IMR-90 (cell line): ENCODE measurements around the gene CEP162. TPM values are rescaled to one million over a fixed set of nuclear protein-coding genes. Genes with fewer than 3 reads are reported as not detected.

Source experiments
- ATAC-seq: fragments of 200-7000 bp; cut with Tn5 transposase; 2 replicates; pipeline ENCODE4 v1.9.1; 2020; ENCODE audit warnings: low read depth, mild to moderate bottlenecking, moderate library complexity
- BruUV-seq: library from RNA; stranded (reverse); fragments of 400-500 nt; replicated peaks from 2 replicates; lab custom pipeline; 2021; lab: Mats Ljungman, UMichigan
- CTCF ChIA-PET: fragments of 300-600 bp; formaldehyde crosslinking; extraction: SDS; loops from one replicate; lab custom pipeline; 2021; ENCODE audit warnings: antibody characterized with exemption; lab: Yijun Ruan, JAX
- POLR2A ChIA-PET: fragments of 300-600 bp; sonication (Branson Sonifier 250); formaldehyde crosslinking; loops from one replicate; lab custom pipeline; 2022; ENCODE audit warnings: antibody characterized with exemption; ENCODE audit not compliant: unreplicated experiment; lab: Charles Lee
- DNase-seq: peaks from one replicate; pipeline ENCODE4 v3.0.0; 2013
- H2AFZ ChIP-seq: replicated peaks from 2 replicates; pipeline ENCODE3; 2013; ENCODE audit warnings: low read length, mild to moderate bottlenecking; ENCODE audit not compliant: poor library complexity
- H2AK5ac ChIP-seq: 2 replicates; pipeline ENCODE4 v1.6.1; 2013; ENCODE audit warnings: low read depth, low read length, inconsistent platforms
- H2AK9ac ChIP-seq: replicated peaks from 2 replicates; pipeline ENCODE3; 2013; ENCODE audit warnings: mild to moderate bottlenecking, low read depth, low read length, moderate library complexity; ENCODE audit not compliant: poor library complexity
- H2BK120ac ChIP-seq: 2 replicates; pipeline ENCODE4 v1.6.1; 2013; ENCODE audit warnings: low read depth, low read length, inconsistent platforms
- H2BK15ac ChIP-seq: 3 replicates; pipeline ENCODE4 v1.6.1; 2013; ENCODE audit warnings: low read depth, low read length, inconsistent platforms
- H2BK20ac ChIP-seq: 2 replicates; pipeline ENCODE4 v1.6.1; 2013; ENCODE audit warnings: low read depth, mild to moderate bottlenecking, inconsistent platforms, low read length, moderate library complexity
- H2BK5ac ChIP-seq: 2 replicates; pipeline ENCODE4 v1.6.1; 2013; ENCODE audit warnings: mild to moderate bottlenecking, low read depth, low read length, inconsistent platforms; ENCODE audit not compliant: poor library complexity, severe bottlenecking
- H3K14ac ChIP-seq: replicated peaks from 2 replicates; pipeline ENCODE4 v1.6.1; 2013; ENCODE audit warnings: low read depth, low read length, inconsistent platforms
- H3K18ac ChIP-seq: 2 replicates; pipeline ENCODE4 v1.6.1; 2013; ENCODE audit warnings: low read depth, low read length, control low read depth
- H3K23ac ChIP-seq: 2 replicates; pipeline ENCODE4 v1.6.1; 2013; ENCODE audit warnings: low read depth, low read length, inconsistent platforms
- H3K27ac ChIP-seq: 2 replicates; pipeline ENCODE4 v1.5.1; 2013; ENCODE audit warnings: mild to moderate bottlenecking, control low read depth, low read length; ENCODE audit not compliant: insufficient read depth
- H3K27me3 ChIP-seq: 2 replicates; pipeline ENCODE4 v1.6.1; 2013; ENCODE audit warnings: low read length; ENCODE audit not compliant: control insufficient read depth, insufficient read depth
- H3K36me3 ChIP-seq: 2 replicates; pipeline ENCODE4 v1.6.1; 2013; ENCODE audit warnings: low read length, mixed read lengths; ENCODE audit not compliant: control insufficient read depth, insufficient read depth
- H3K4ac ChIP-seq: 2 replicates; pipeline ENCODE4 v1.6.1; 2013; ENCODE audit warnings: low read depth, low read length, inconsistent platforms
- H3K4me1 ChIP-seq: 2 replicates; pipeline ENCODE4 v1.6.1; 2013; ENCODE audit warnings: low read length, mixed read lengths; ENCODE audit not compliant: control insufficient read depth, insufficient read depth
- H3K4me2 ChIP-seq: 2 replicates; pipeline ENCODE4 v1.6.1; 2013; ENCODE audit warnings: low read depth, mild to moderate bottlenecking, control low read depth, low read length, moderate library complexity
- H3K4me3 ChIP-seq: 2 replicates; pipeline ENCODE4 v1.5.1; 2013; ENCODE audit warnings: low read depth, mild to moderate bottlenecking, control low read depth, low read length, moderate library complexity; ENCODE audit not compliant: insufficient read depth
- H3K56ac ChIP-seq: 2 replicates; pipeline ENCODE4 v1.6.1; 2013; ENCODE audit warnings: low read length, inconsistent platforms; ENCODE audit not compliant: insufficient read depth; ENCODE audit errors: extremely low read depth
- H3K79me1 ChIP-seq, 2 experiments: 2 replicates each; pipeline ENCODE4 v1.6.1; 2013; ENCODE audit warnings: low read length in 2 of 2, inconsistent platforms in 1 of 2, low read depth in 1 of 2
- H3K9ac ChIP-seq: 2 replicates; pipeline ENCODE4 v1.6.1; 2013; ENCODE audit warnings: low read depth, low read length, control low read depth
- H3K9me1 ChIP-seq: 2 replicates; pipeline ENCODE4 v1.6.1; 2013; ENCODE audit warnings: low read length, inconsistent platforms; ENCODE audit not compliant: insufficient read depth
- H3K9me3 ChIP-seq: 2 replicates; pipeline ENCODE4 v1.6.1; 2013; ENCODE audit warnings: low read length; ENCODE audit not compliant: control insufficient read depth, insufficient read depth
- H4K20me1 ChIP-seq: 2 replicates; pipeline ENCODE4 v1.6.1; 2013; ENCODE audit warnings: low read length, inconsistent platforms; ENCODE audit not compliant: insufficient read depth
- H4K5ac ChIP-seq: 2 replicates; pipeline ENCODE4 v1.6.1; 2013; ENCODE audit warnings: mild to moderate bottlenecking, low read depth, low read length, control low read depth
- H4K8ac ChIP-seq, 2 experiments: 2 replicates each; pipeline ENCODE4 v1.6.1; 2013; ENCODE audit warnings: low read depth in 2 of 2, low read length in 2 of 2, control low read depth in 1 of 2, inconsistent platforms in 1 of 2
- H4K91ac ChIP-seq: 2 replicates; pipeline ENCODE4 v1.6.1; 2013; ENCODE audit warnings: low read depth, low read length, inconsistent platforms; ENCODE audit not compliant: insufficient read depth
- CHD1 ChIP-seq: IDR thresholded peaks from 2 replicates; pipeline ENCODE4 v1.6.1; 2012; ENCODE audit warnings: low read depth, low read length, improper control_type of control experiment
- FOS ChIP-seq: fragments of 150-350 bp; IDR thresholded peaks from 2 replicates; pipeline ENCODE4 v1.6.1; 2016; ENCODE audit warnings: low read depth, low read length
- MXI1 ChIP-seq: IDR thresholded peaks from 2 replicates; pipeline ENCODE4 v1.6.1; 2012; ENCODE audit warnings: low read depth, mild to moderate bottlenecking, low read length, moderate library complexity, borderline replicate concordance
- NFE2L2 ChIP-seq: fragments of 150-350 bp; IDR thresholded peaks from 2 replicates; pipeline ENCODE4 v1.6.1; 2016; ENCODE audit warnings: low read depth, mild to moderate bottlenecking, low read length
- POLR2A ChIP-seq: IDR thresholded peaks from 2 replicates; pipeline ENCODE4 v1.6.1; 2012; ENCODE audit warnings: mild to moderate bottlenecking, low read depth, low read length
- RAD21 ChIP-seq: IDR thresholded peaks from 2 replicates; pipeline ENCODE4 v1.6.1; 2012; ENCODE audit warnings: low read length, improper control_type of control experiment
- SMC3 ChIP-seq: fragments of 150-350 bp; IDR thresholded peaks from 2 replicates; pipeline ENCODE4 v1.6.1; 2016; ENCODE audit warnings: low read depth, mild to moderate bottlenecking, antibody characterized with exemption, low read length, moderate library complexity
- WGBS, 2 experiments: methylation state at CpG; one replicate each; pipeline versions ENCODE4 v1.1.5 to v1.1.7; 2013; ENCODE audit warnings: missing lambda C conversion rate in 2 of 2; ENCODE audit not compliant: insufficient read length in 1 of 2; ENCODE audit errors: extremely low coverage in 2 of 2; 5-methylcytosine and 5-hydroxymethylcytosine counted together
- dilution Hi-C: fragments of 300-500 bp; cut with HindIII; formaldehyde crosslinking; loops from one replicate; pipeline ENCODE4 v1.14.3; 2018; ENCODE audit warnings: low sequenced_read_pairs; ENCODE audit not compliant: unreplicated experiment
- in situ Hi-C: fragments of 300-500 bp; cut with MboI; formaldehyde crosslinking; loops from 3 replicates; pipeline ENCODE4 v1.14.3; 2019; ENCODE audit warnings: low sequenced_read_pairs, inconsistent platforms, mixed read lengths
- intact Hi-C: fragments of 100-400 bp; cut with micrococcal nuclease; formaldehyde crosslinking; loops from 2 replicates; pipeline ENCODE4 v1.10.0; 2022
- polyA plus RNA-seq, 3 experiments: library from polyadenylated mRNA; depleted of rRNA; stranded (reverse); fragments of >200 nt; gene quantifications; 2 replicates each; pipeline ENCODE4 v1.2.3, GENCODE V29; 2012; ENCODE audit warnings: low replicate concordance in 1 of 3
- total RNA-seq: library from RNA; depleted of rRNA; stranded (reverse); fragments of >200 nt; gene quantifications from 2 replicates; pipeline ENCODE4 v1.2.3, GENCODE V29; 2012
- TF ChIP-seq, protein P1 (sequence below): fragments of 150-350 bp; IDR thresholded peaks from 2 replicates; pipeline ENCODE4 v1.6.1; 2017; ENCODE audit warnings: mild to moderate bottlenecking, antibody characterized with exemption, low read length, low read depth
- TF ChIP-seq, protein P2 (sequence below): fragments of 150-350 bp; IDR thresholded peaks from 2 replicates; pipeline ENCODE4 v1.6.1; 2016; ENCODE audit warnings: low read depth, mild to moderate bottlenecking, low read length, moderate library complexity, borderline replicate concordance

Gene CEP162
- total and polyA plus RNA-seq, 2 of the 4 experiments (the other 2 are of a cell fraction), result 1.2 to 1.6 TPM

DNA sequence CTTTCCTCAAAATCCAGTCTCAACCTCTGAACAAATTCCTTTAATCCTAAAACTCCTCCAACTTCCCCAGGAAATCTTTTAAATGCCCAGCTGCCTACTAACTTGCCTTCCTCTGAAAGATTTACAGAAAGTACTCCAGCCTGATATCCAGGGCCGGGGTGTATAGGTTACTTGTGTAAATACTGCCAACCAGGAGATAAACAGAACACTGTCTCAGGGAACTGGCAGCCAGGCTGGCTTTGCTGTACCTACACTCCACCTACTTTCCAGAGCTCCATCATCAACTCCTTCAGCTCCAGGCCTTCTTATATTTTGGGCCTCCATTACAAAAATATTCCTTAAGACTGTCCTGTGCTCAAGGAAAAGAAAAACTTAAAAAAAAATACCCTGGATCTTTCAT, 85.9 kb downstream of the CEP162 start:
- H2BK20ac ChIP-seq, result no peak overlapping the region
- no peak overlapping the region for H3K4me2 ChIP-seq
- H3K56ac ChIP-seq, result no peak overlapping the region
- no peaks in the 10 kb centered on the region for H3K36me3 ChIP-seq
- H3K27ac ChIP-seq, result no peak overlapping the region
- H4K20me1 ChIP-seq, result no peaks in the 10 kb centered on the region
- H2AFZ ChIP-seq, result no peak overlapping the region
- H3K14ac ChIP-seq, result no peak overlapping the region
- H4K8ac ChIP-seq, result no peak overlapping the region
- no peak overlapping the region for H2AK9ac ChIP-seq
- H3K4ac ChIP-seq, result no peak overlapping the region
- H2BK15ac ChIP-seq, result no peak overlapping the region
- POLR2A ChIA-PET, result no interaction called here
- dilution Hi-C loops (no loop called here), in situ Hi-C loops (no loop called here), intact Hi-C loops (no loop called here)
- no peaks in the 10 kb centered on the region for H3K27me3 ChIP-seq
- no peaks in the 10 kb centered on the region for H3K9me1 ChIP-seq
- WGBS, 2 experiments, result no CpG with 5 or more reads among the region's 1 CpG
- H3K79me1 ChIP-seq, result no peaks in the 10 kb centered on the region
- DNase-seq, result no peak
- CTCF ChIA-PET, result no interaction called here
- no peak overlapping the region for H2BK5ac ChIP-seq
- no peak overlapping the region for H3K9ac ChIP-seq
- no peak for ATAC-seq
- no peak overlapping the region for H4K5ac ChIP-seq
- no peak overlapping the region for H2BK120ac ChIP-seq
- H3K18ac ChIP-seq, result no peak overlapping the region
- H3K9me3 ChIP-seq, result no peaks in the 10 kb centered on the region
- no peak overlapping the region for H4K91ac ChIP-seq
- H2AK5ac ChIP-seq, result no peak overlapping the region
- no peak overlapping the region for H3K4me3 ChIP-seq
- no peaks in the 10 kb centered on the region for H3K4me1 ChIP-seq
- TF ChIP-seq, protein P1, sequence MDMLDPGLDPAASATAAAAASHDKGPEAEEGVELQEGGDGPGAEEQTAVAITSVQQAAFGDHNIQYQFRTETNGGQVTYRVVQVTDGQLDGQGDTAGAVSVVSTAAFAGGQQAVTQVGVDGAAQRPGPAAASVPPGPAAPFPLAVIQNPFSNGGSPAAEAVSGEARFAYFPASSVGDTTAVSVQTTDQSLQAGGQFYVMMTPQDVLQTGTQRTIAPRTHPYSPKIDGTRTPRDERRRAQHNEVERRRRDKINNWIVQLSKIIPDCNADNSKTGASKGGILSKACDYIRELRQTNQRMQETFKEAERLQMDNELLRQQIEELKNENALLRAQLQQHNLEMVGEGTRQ, result no peak
- TF ChIP-seq RAD21 (no peak), FOS (no peak), NFE2L2 (no peak), CHD1 (no peak), MXI1 (no peak), POLR2A (no peak), SMC3 (no peak)
- TF ChIP-seq, protein P2, sequence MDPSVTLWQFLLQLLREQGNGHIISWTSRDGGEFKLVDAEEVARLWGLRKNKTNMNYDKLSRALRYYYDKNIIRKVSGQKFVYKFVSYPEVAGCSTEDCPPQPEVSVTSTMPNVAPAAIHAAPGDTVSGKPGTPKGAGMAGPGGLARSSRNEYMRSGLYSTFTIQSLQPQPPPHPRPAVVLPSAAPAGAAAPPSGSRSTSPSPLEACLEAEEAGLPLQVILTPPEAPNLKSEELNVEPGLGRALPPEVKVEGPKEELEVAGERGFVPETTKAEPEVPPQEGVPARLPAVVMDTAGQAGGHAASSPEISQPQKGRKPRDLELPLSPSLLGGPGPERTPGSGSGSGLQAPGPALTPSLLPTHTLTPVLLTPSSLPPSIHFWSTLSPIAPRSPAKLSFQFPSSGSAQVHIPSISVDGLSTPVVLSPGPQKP, result no peak
- no peak overlapping the region for H3K23ac ChIP-seq
- no TSS peak for BruUV-seq
